ENCODE data around the gene PLCXD1. TPM values are rescaled to one million over a fixed set of nuclear protein-coding genes. Genes with fewer than 3 reads are reported as not detected.

The PLCXD1 gene
- total RNA-seq, 1 donor from 2014 or later = 34.4 TPM

GRCh38 chrX:340641-341423 lies 59.7 kb downstream of the PLCXD1 start:
- no peak overlapping the region for H3K27ac ChIP-seq
- no peak for TF ChIP-seq CTCF (IDR thresholded peaks at IDR 0.05)
- no peaks in the 10 kb centered on the region for H3K9me3 ChIP-seq
- no peak for ATAC-seq
- intact Hi-C loops (cut with DNase I) = no loop called here
- no peaks in the 10 kb centered on the region for H3K36me3 ChIP-seq
- no peaks in the 10 kb centered on the region for H3K27me3 ChIP-seq
- H3K4me3 ChIP-seq = no peak overlapping the region
- peak; percentile 56 for DNase-seq
- no peaks in the 10 kb centered on the region for H3K4me1 ChIP-seq

GRCh38 chrX:341541-342101 lies 60.4 kb downstream of the PLCXD1 start:
- H3K27me3 ChIP-seq = no peaks in the 10 kb centered on the region
- H3K27ac ChIP-seq = no peak overlapping the region
- H3K36me3 ChIP-seq = no peaks in the 10 kb centered on the region
- ATAC-seq = no peak
- intact Hi-C loops (cut with DNase I) = no loop called here
- no peak for TF ChIP-seq CTCF (IDR thresholded peaks at IDR 0.05)
- no peaks in the 10 kb centered on the region for H3K4me1 ChIP-seq
- H3K4me3 ChIP-seq = no peak overlapping the region
- peak; percentile 48 for DNase-seq
- no peaks in the 10 kb centered on the region for H3K9me3 ChIP-seq

GRCh38 chrX:344371-344901 lies 63.3 kb downstream of the PLCXD1 start:
- TF ChIP-seq CTCF (IDR thresholded peaks at IDR 0.05) = no peak
- DNase-seq = peak; percentile 56

GRCh38 chrX:345020-345925 lies 64.1 kb downstream of the PLCXD1 start:
- H3K36me3 ChIP-seq = no peaks in the 10 kb centered on the region
- ATAC-seq = no peak
- no peak overlapping the region for H3K4me3 ChIP-seq
- H3K4me1 ChIP-seq = peaks cover 3% of the 10 kb centered on the region
- intact Hi-C loops (cut with DNase I) = no loop called here
- no peak for TF ChIP-seq CTCF (IDR thresholded peaks at IDR 0.05)
- H3K27me3 ChIP-seq = no peaks in the 10 kb centered on the region
- DNase-seq = peak; percentile 56
- no peaks in the 10 kb centered on the region for H3K9me3 ChIP-seq
- no peak overlapping the region for H3K27ac ChIP-seq

More at GRCh38 chrX:344371-344901, 63.3 kb downstream of the PLCXD1 start:
- H3K27me3 ChIP-seq = no peaks in the 10 kb centered on the region
- intact Hi-C loops (cut with DNase I) = no loop called here
- peaks cover 3% of the 10 kb centered on the region for H3K4me1 ChIP-seq
- H3K36me3 ChIP-seq = no peaks in the 10 kb centered on the region
- H3K4me3 ChIP-seq = no peak overlapping the region
- ATAC-seq = no peak
- H3K27ac ChIP-seq = no peak overlapping the region
- H3K9me3 ChIP-seq = no peaks in the 10 kb centered on the region

GRCh38 chrX:346034-346813 lies 65.0 kb downstream of the PLCXD1 start:
- no peaks in the 10 kb centered on the region for H3K27me3 ChIP-seq
- H3K27ac ChIP-seq = no peak overlapping the region
- peaks cover 3% of the 10 kb centered on the region for H3K4me1 ChIP-seq
- no peaks in the 10 kb centered on the region for H3K36me3 ChIP-seq
- no peak for TF ChIP-seq CTCF (IDR thresholded peaks at IDR 0.05)
- DNase-seq (peak; percentile 63), ATAC-seq (no peak)
- H3K4me3 ChIP-seq = no peak overlapping the region
- intact Hi-C loops (cut with DNase I) = no loop called here
- no peaks in the 10 kb centered on the region for H3K9me3 ChIP-seq

Measured in upper lobe of right lung (tissue), 1 donor.